Upper lobe of left lung (tissue), 6 donors: ENCODE data around the gene ADCY5. TPM values are rescaled to one million over a fixed set of nuclear protein-coding genes. Genes with fewer than 3 reads are reported as not detected.

ENCODE experiments used
- ATAC-seq, 2 donors: fragments of 200-7000 bp; cut with Tn5 transposase; one replicate each; pipeline ENCODE4 v1.9.1; 2022; ENCODE audit warnings: mild to moderate bottlenecking in 2 of 2, moderate library complexity in 2 of 2; ENCODE audit not compliant: low FRiP score in 2 of 2
- DNase-seq, 2 donors: peaks; one replicate each; pipeline ENCODE4 v3.0.0-alpha.2; 2019 to 2020
- H3K27ac ChIP-seq, 4 donors: fragments of 200-600 bp; sonication (generic); one replicate each; pipeline ENCODE4 v1.5.1; 2016 to 2019
- H3K27me3 ChIP-seq, 4 donors: fragments of 200-600 bp; sonication (generic); one replicate each; pipeline ENCODE4 v1.5.1; 2017 to 2019
- H3K36me3 ChIP-seq, 4 donors: fragments of 200-600 bp; sonication (generic); one replicate each; pipeline ENCODE4 v1.5.1; 2016 to 2019
- H3K4me1 ChIP-seq, 4 donors: fragments of 200-600 bp; sonication (generic); one replicate each; pipeline ENCODE4 v1.5.1; 2018 to 2019
- H3K4me3 ChIP-seq, 4 donors: fragments of 200-600 bp; sonication (generic); one replicate each; pipeline ENCODE4 v1.5.1; 2017 to 2019; ENCODE audit warnings: mild to moderate bottlenecking in 2 of 4, moderate library complexity in 1 of 4
- H3K9me3 ChIP-seq, 4 donors: fragments of 200-600 bp; sonication (generic); one replicate each; pipeline ENCODE4 v1.5.1; 2018 to 2019
- EP300 ChIP-seq, 4 donors: sonication (generic); formaldehyde crosslinking; IDR thresholded peaks; one replicate each; pipeline ENCODE4 v1.5.1; 2017; ENCODE audit warnings: antibody characterized with exemption in 4 of 4, control low read depth in 2 of 4
- POLR2A ChIP-seq, 4 donors: fragments of 450-650 bp; IDR thresholded peaks; one replicate each; pipeline ENCODE4 v1.5.1; 2016 to 2017; ENCODE audit warnings: antibody characterized with exemption in 4 of 4, mild to moderate bottlenecking in 2 of 4
- POLR2AphosphoS5 ChIP-seq, 2 donors: sonication (generic); formaldehyde crosslinking; IDR thresholded peaks; one replicate each; pipeline ENCODE4 v1.5.1; 2017; ENCODE audit warnings: antibody characterized with exemption in 2 of 2
- WGBS, 2 donors: methylation state at CpG; one replicate each; pipeline ENCODE4 v1.1.5; 2017 to 2018; 5-methylcytosine and 5-hydroxymethylcytosine counted together
- total RNA-seq, 6 donors: library from RNA; depleted of rRNA in 4 of 6; stranded (reverse); fragments of >200 nt in 4 of 6; gene quantifications; one replicate each; pipeline versions ENCODE4 v1.1.0 to v1.2.1, GENCODE V29; 2016 to 2021
- TF ChIP-seq, protein P1 (sequence below), 6 experiments: fragments of 450-650 bp in 4 of 6; fragments of 200-600 bp in 2 of 6; sonication (generic) in 2 of 6; IDR thresholded peaks; one replicate each; pipeline ENCODE4 v1.5.1; 2016 to 2019; ENCODE audit warnings: antibody characterized with exemption in 6 of 6
- donor health status: DM: no; HTN: no; CAD: no; lungs with moderate emphysema.
- donor health status: DM: no; HTN: yes; CAD: no; lungs with severe emphysema.

ADCY5 gene
- total RNA-seq, 6 donors from 2014 or later = 2.1 to 23.0 (median 3.2) TPM

GRCh38 chr3:123312331-123313265, 136.3 kb downstream of the ADCY5 start:
- Histone ChIP-seq H3K9me3 (no peaks in the 10 kb centered on the region), H3K4me1 (no peaks in the 10 kb centered on the region), H3K36me3 (no peaks in the 10 kb centered on the region), H3K27me3 (no peaks in the 10 kb centered on the region), H3K27ac (no peak overlapping the region), H3K4me3 (no peak overlapping the region)
- ATAC-seq = no peak
- DNase-seq = peak in 1 of 2 donors; percentile 38
- 74 to 81% methylated on average over 16 of the region's 16 CpGs for WGBS, 2 donors
- TF ChIP-seq, protein P1, sequence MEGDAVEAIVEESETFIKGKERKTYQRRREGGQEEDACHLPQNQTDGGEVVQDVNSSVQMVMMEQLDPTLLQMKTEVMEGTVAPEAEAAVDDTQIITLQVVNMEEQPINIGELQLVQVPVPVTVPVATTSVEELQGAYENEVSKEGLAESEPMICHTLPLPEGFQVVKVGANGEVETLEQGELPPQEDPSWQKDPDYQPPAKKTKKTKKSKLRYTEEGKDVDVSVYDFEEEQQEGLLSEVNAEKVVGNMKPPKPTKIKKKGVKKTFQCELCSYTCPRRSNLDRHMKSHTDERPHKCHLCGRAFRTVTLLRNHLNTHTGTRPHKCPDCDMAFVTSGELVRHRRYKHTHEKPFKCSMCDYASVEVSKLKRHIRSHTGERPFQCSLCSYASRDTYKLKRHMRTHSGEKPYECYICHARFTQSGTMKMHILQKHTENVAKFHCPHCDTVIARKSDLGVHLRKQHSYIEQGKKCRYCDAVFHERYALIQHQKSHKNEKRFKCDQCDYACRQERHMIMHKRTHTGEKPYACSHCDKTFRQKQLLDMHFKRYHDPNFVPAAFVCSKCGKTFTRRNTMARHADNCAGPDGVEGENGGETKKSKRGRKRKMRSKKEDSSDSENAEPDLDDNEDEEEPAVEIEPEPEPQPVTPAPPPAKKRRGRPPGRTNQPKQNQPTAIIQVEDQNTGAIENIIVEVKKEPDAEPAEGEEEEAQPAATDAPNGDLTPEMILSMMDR (IDR thresholded peaks at IDR 0.05) = no peak
- TF ChIP-seq EP300 (IDR thresholded peaks at IDR 0.05) (no peak), POLR2A (IDR thresholded peaks at IDR 0.05) (no peak), POLR2AphosphoS5 (IDR thresholded peaks at IDR 0.05) (no peak)

- no peaks in the 10 kb centered on the region for H3K9me3 ChIP-seq
- 70 to 76% methylated on average over 9 of the region's 9 CpGs for WGBS, 2 donors
- no peak for DNase-seq
These were observed 137.7 kb downstream of the ADCY5 start for GRCh38 chr3:123311201-123311600.

DNA sequence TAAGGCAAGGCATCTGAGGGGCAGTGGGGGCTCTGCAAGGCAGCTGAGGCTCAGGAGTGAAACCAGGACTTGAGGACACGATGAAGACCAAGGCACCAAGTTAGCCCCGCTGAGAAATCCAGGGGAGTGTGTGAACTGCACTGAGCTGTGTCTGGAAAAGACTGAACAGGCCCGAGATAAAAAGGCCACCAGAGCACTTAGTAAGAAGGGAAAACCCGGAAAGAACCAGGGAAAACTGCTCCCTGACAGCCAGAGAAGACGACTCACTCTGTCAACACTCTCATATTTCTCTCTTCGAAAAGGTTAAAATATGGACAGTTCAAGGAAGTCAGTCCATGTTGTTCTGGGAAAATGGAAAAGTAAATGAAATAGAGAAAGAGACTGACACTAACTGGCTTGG, 138.1 kb downstream of the ADCY5 start:
- ATAC-seq (no peak), DNase-seq (no peak)
- TF ChIP-seq POLR2A (IDR thresholded peaks at IDR 0.05) (no peak), POLR2AphosphoS5 (IDR thresholded peaks at IDR 0.05) (no peak), EP300 (IDR thresholded peaks at IDR 0.05) (no peak)
- TF ChIP-seq, protein P1 (IDR thresholded peaks at IDR 0.05) = no peak
- Histone ChIP-seq H3K27ac (no peak overlapping the region), H3K9me3 (no peaks in the 10 kb centered on the region), H3K27me3 (no peaks in the 10 kb centered on the region), H3K36me3 (no peaks in the 10 kb centered on the region), H3K4me1 (no peaks in the 10 kb centered on the region), H3K4me3 (no peak overlapping the region)
- 67 to 74% methylated on average over 6 of the region's 6 CpGs for WGBS, 2 donors

More at GRCh38 chr3:123311201-123311600, 137.7 kb downstream of the ADCY5 start:
- no peak for ATAC-seq
- Histone ChIP-seq H3K36me3 (no peaks in the 10 kb centered on the region), H3K27me3 (no peaks in the 10 kb centered on the region), H3K4me1 (no peaks in the 10 kb centered on the region), H3K4me3 (no peak overlapping the region), H3K27ac (no peak overlapping the region)
- no peak for TF ChIP-seq POLR2AphosphoS5 (IDR thresholded peaks at IDR 0.05)
- TF ChIP-seq EP300 (IDR thresholded peaks at IDR 0.05) = no peak
- TF ChIP-seq POLR2A (IDR thresholded peaks at IDR 0.05) = no peak
- TF ChIP-seq, protein P1 (IDR thresholded peaks at IDR 0.05) = no peak

DNA sequence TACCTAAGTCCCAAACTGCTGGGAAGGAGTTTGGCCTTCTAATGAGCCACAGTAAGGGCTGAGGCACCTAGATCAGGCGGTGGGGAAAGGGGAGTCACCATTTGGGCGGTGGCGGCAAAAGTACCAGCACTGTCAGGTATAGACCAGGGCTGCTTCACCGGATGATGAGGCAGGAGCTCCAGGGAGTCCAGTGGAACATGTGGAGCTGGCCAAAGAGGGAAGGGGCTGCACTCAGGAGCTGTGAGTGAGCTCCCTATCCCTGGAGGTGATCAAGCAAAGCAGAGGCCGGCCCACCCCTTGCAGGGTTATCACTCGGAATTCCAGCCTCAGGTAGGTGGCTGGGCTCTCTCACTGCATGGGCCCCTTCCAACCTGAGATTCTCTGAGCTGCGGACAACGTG, 138.7 kb downstream of the ADCY5 start:
- Histone ChIP-seq H3K27me3 (no peaks in the 10 kb centered on the region), H3K4me1 (no peaks in the 10 kb centered on the region), H3K4me3 (no peak overlapping the region), H3K36me3 (no peaks in the 10 kb centered on the region), H3K27ac (no peak overlapping the region), H3K9me3 (no peaks in the 10 kb centered on the region)
- WGBS, 2 donors = 91 to 94% methylated on average over 7 to 8 of the region's 8 CpGs
- TF ChIP-seq, protein P1 (IDR thresholded peaks at IDR 0.05) = no peak
- TF ChIP-seq POLR2A (IDR thresholded peaks at IDR 0.05) (no peak), EP300 (IDR thresholded peaks at IDR 0.05) (no peak), POLR2AphosphoS5 (IDR thresholded peaks at IDR 0.05) (no peak)
- DNase-seq (no peak), ATAC-seq (no peak)
